Muscle layer of duodenum (tissue), 2 donors: ENCODE results near the gene FNDC3B.
A peak's percentile ranks its signal among the peaks of the same experiment; 100 is the strongest.
"Not testable (repeated sequence)": the region's sequence is repeated elsewhere in the genome, so short reads cannot be mapped to it uniquely, and the experiment has no call there.

Experiments used
- H3K27ac ChIP-seq: one replicate; pipeline ENCODE4 v1.7.0; 2013; ENCODE audit warnings: mild to moderate bottlenecking, low read length
- H3K27me3 ChIP-seq: one replicate; pipeline ENCODE4 v1.7.0; 2013; ENCODE audit warnings: low read depth, mild to moderate bottlenecking, control low read depth, low read length
- H3K36me3 ChIP-seq, 2 donors: one replicate each; pipeline ENCODE4 v1.7.0; 2013; ENCODE audit warnings: low read length in 2 of 2, control low read depth in 1 of 2, mild to moderate bottlenecking in 1 of 2; ENCODE audit not compliant: insufficient read depth in 2 of 2, control insufficient read depth in 1 of 2
- H3K4me1 ChIP-seq, 2 donors: one replicate each; pipeline ENCODE4 v1.7.0; 2013; ENCODE audit warnings: low read length in 2 of 2, mild to moderate bottlenecking in 2 of 2, control low read depth in 1 of 2, moderate library complexity in 1 of 2; ENCODE audit not compliant: insufficient read depth in 2 of 2, control insufficient read depth in 1 of 2
- H3K4me3 ChIP-seq, 2 donors: one replicate each; pipeline ENCODE4 v1.7.0; 2013; ENCODE audit warnings: low read length in 2 of 2, low read depth in 1 of 2, mild to moderate bottlenecking in 1 of 2
- H3K9me3 ChIP-seq, 2 donors: one replicate each; pipeline ENCODE4 v1.7.0; 2013; ENCODE audit warnings: low read length in 2 of 2, control low read depth in 1 of 2, mild to moderate bottlenecking in 1 of 2; ENCODE audit not compliant: control insufficient read depth in 1 of 2
- donor health status: healthy.

The FNDC3B gene

GRCh38 chr3:172039436-172040077 lies at the start of gene FNDC3B:
TSS of gene FNDC3B (plus strand) at chr3:172039578. CDS start at chr3:172112480, 72,902 bp downstream.
- Histone ChIP-seq H3K4me1 (peaks cover 0 to 15% of the 10 kb centered on the region in 2 donors), H3K27ac (peak within 1 kb of the TSS; percentile 93), H3K36me3 (peaks cover 2 to 20% of the 10 kb centered on the region in 2 donors), H3K9me3 (no peaks in the 10 kb centered on the region), H3K27me3 (no peaks in the 10 kb centered on the region), H3K4me3 (peak within 1 kb of the TSS; percentile 76 to 84)

- not testable (repeated sequence) for H3K9me3 ChIP-seq, H3K36me3 ChIP-seq, H3K27me3 ChIP-seq, H3K27ac ChIP-seq, H3K4me3 ChIP-seq, H3K4me1 ChIP-seq
These were observed 49.1 kb upstream of the FNDC3B start for GRCh38 chr3:171990239-171990638.

DNA sequence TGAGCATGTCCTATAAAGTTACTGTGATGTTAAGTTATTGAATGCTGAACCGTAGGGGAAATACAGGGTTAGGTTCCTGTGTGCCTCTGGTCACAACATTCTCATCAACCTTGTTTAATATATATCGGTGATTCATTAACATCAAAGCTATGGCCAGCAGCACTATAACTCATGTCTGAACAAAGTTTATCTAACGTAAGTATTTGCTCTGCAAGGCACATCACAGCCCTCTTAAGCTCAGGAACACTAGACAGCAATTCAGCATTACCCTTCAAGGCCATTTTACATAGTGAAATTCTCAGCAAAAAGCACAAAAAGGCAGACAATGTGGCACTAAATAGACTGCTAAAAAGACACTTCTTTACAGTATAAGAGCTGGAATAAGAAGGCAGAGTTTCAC lies 48.2 kb upstream of the FNDC3B start:
- H3K36me3 ChIP-seq, result no peaks in the 10 kb centered on the region

GRCh38 chr3:171994646-171995428 lies 44.5 kb upstream of the FNDC3B start:
- Histone ChIP-seq H3K27me3 (no peaks in the 10 kb centered on the region), H3K4me1 (no peaks in the 10 kb centered on the region), H3K4me3 (no peak overlapping the region), H3K36me3 (no peaks in the 10 kb centered on the region), H3K27ac (no peak overlapping the region), H3K9me3 (peaks cover 0 to 9% of the 10 kb centered on the region in 2 donors)

More for the DNA sequence above, 48.2 kb upstream of the FNDC3B start:
- Histone ChIP-seq H3K9me3 (peaks cover 0 to 5% of the 10 kb centered on the region in 2 donors), H3K4me3 (no peak overlapping the region), H3K4me1 (no peaks in the 10 kb centered on the region), H3K27ac (no peak overlapping the region), H3K27me3 (no peaks in the 10 kb centered on the region)

DNA sequence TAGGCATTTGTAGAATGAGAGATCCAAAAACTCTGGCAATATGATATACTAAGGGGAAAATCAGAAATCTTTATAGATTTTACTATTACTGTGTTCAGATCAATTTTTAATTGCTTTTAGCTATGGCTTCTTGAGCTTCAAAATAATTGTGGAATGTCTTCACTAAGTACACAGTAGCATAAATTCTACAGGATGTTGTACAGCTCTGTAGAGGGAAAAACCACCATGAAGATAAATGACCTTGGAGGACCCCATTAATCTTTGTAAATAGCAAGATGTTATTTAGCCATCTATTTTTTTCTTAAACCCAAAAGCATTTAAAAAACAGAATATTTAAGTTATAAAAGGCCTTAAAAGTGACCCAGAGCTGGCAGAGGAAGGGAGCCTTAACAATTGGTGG lies 43.9 kb upstream of the FNDC3B start:
- Histone ChIP-seq H3K4me3 (no peak overlapping the region), H3K27ac (no peak overlapping the region), H3K4me1 (no peaks in the 10 kb centered on the region), H3K27me3 (no peaks in the 10 kb centered on the region), H3K36me3 (no peaks in the 10 kb centered on the region), H3K9me3 (peaks cover 0 to 9% of the 10 kb centered on the region in 2 donors)

DNA sequence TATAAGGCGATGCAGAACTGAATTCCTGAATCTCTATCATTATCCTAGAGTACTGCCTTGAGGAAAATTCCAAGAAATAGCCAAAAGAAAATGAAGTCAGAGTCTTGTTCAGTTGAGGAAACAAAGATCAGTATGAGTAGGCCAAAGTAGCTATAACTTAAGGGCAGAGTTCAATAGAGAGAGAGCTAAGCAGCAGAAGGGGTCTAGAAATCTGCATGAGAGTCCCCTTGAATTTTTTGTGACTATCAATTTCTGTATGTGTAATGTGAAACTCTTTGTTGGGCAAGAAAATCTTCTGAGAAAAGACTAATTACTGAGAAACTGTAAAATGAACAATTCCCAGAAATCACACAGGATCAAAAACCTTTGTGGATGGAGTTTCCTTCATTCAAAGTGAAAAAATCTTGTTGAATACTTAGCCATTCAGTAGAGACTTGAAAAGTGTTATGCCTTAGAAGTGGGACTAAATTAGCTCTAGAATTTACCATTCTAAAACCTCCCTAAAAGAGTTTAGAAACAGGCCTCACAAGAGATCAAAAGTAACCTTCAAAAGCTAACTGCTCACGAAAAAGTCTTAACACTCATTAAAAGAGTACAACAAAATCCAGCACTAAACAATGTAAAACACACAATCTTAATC lies 43.1 kb upstream of the FNDC3B start:
- Histone ChIP-seq H3K36me3 (no peaks in the 10 kb centered on the region), H3K9me3 (peaks cover 0 to 9% of the 10 kb centered on the region in 2 donors), H3K27me3 (no peaks in the 10 kb centered on the region), H3K4me3 (no peak overlapping the region), H3K27ac (no peak overlapping the region), H3K4me1 (no peaks in the 10 kb centered on the region)

- not testable (repeated sequence) for H3K4me3 ChIP-seq, H3K36me3 ChIP-seq, H3K27me3 ChIP-seq, H3K27ac ChIP-seq, H3K4me1 ChIP-seq, H3K9me3 ChIP-seq
These were observed 40.6 kb upstream of the FNDC3B start for GRCh38 chr3:171998731-171999130.

GRCh38 chr3:172001616-172002015 lies 37.8 kb upstream of the FNDC3B start:
- not testable (repeated sequence) for H3K4me1 ChIP-seq

DNA sequence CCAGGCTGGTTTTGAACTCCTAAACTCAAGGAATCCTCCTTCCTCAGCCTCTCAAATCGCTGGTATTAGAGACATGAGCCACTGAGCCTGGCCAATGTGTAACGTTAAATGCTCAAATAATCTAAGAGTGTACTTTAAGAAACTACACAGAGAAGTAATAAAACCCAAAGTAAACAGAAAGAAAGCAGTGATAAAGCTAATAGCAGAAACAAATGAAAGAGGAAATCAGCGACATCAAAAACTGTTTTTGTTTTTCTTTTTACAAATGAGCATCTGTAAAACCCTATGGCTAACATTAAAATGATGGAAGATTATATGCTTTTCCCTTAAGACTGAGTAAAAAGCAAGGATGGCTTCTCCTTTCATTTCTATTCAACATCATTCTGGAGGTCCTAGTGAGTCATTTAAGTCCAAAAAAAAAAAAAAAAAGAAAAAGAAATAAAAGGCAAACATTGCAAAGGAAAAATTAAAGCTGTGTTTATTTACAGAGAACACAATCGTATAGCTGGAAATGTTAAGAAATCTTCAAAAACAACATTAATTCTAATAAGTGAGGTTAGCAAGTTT lies 36.8 kb upstream of the FNDC3B start:
- Histone ChIP-seq H3K4me3 (no peak overlapping the region), H3K27me3 (no peaks in the 10 kb centered on the region), H3K27ac (no peak overlapping the region), H3K9me3 (no peaks in the 10 kb centered on the region), H3K36me3 (no peaks in the 10 kb centered on the region), H3K4me1 (no peaks in the 10 kb centered on the region)

More at GRCh38 chr3:172001616-172002015, 37.8 kb upstream of the FNDC3B start:
- H3K36me3 ChIP-seq, H3K27ac ChIP-seq, H3K4me3 ChIP-seq, H3K9me3 ChIP-seq, H3K27me3 ChIP-seq: not testable (repeated sequence)

DNA sequence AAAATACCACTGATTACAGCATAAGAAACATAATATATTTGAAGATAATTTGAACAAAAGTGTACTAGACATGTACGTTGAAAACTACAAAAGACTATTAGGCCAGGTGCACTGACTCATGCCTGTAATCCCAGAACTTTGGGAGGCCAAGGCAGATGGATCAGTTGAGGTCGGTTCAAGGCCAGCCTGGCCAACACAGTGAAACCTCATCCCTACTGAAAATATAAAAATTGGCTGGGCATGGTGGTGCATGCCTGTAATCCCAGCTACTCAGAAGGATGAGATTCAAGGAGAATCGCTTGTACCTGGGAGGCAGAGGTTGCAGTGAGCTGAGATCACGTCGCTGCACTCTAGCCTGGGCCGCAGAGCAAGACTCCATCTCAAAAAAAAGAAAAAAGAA lies 36.2 kb upstream of the FNDC3B start:
- no peaks in the 10 kb centered on the region for H3K9me3 ChIP-seq
- no peaks in the 10 kb centered on the region for H3K27me3 ChIP-seq
- H3K36me3 ChIP-seq, result no peaks in the 10 kb centered on the region
- no peak overlapping the region for H3K27ac ChIP-seq
- no peak overlapping the region for H3K4me3 ChIP-seq
- no peaks in the 10 kb centered on the region for H3K4me1 ChIP-seq

DNA sequence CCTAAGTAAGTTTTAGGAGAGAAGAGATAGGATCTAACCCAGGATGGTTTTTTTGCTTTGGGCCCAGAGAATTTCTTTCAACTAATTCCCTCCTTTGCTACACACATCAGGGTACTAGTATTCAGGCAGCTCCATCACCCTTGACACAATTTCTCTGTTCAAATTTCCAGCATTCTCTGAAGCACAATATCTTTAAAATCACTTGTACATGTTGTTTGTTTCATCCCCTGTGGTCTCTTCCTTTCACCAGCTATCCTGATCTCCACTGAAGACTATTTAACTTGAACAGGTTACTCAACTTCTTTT lies 32.4 kb upstream of the FNDC3B start:
- Histone ChIP-seq H3K4me1 (no peaks in the 10 kb centered on the region), H3K27me3 (no peaks in the 10 kb centered on the region), H3K36me3 (no peaks in the 10 kb centered on the region), H3K4me3 (no peak overlapping the region), H3K27ac (no peak overlapping the region), H3K9me3 (no peaks in the 10 kb centered on the region)
